CD14-positive monocyte (primary cell): ENCODE measurements around the gene RAE1. TPM values are rescaled to one million over a fixed set of nuclear protein-coding genes. Genes with fewer than 3 reads are reported as not detected.

ENCODE experiments used
- DNase-seq, 3 donors: peaks; one replicate each; pipeline ENCODE4 v3.0.0-alpha.2; 2011 to 2022
- H2AFZ ChIP-seq: 2 replicates; pipeline ENCODE4 v1.6.0; 2012; ENCODE audit warnings: mild to moderate bottlenecking, low read depth, low read length, inconsistent platforms; ENCODE audit not compliant: insufficient read depth, poor library complexity, severe bottlenecking
- H3K27ac ChIP-seq, 2 donors: 1 replicate in 1 of 2; 2 replicates in 1 of 2; pipeline ENCODE4 v1.5.1; 2012 to 2013; ENCODE audit warnings: low read length in 2 of 2, control low read depth in 1 of 2, inconsistent platforms in 1 of 2, low read depth in 1 of 2, mild to moderate bottlenecking in 1 of 2
- H3K27me3 ChIP-seq, 2 donors: one replicate each; pipeline versions ENCODE4 v1.6.0 to v1.6.1; 2011 to 2013; ENCODE audit warnings: low read length in 2 of 2; ENCODE audit not compliant: control insufficient read depth in 2 of 2, insufficient read depth in 2 of 2
- H3K36me3 ChIP-seq, 2 donors: replicated peaks in 1 of 2; 1 replicate in 1 of 2; 2 replicates in 1 of 2; pipeline versions ENCODE4 v1.5.1 to v1.6.1; 2012 to 2013; ENCODE audit warnings: low read length in 2 of 2, control low read depth in 1 of 2, inconsistent platforms in 1 of 2, mild to moderate bottlenecking in 1 of 2; ENCODE audit not compliant: insufficient read depth in 2 of 2, control insufficient read depth in 1 of 2
- H3K4me1 ChIP-seq, 2 donors: 1 replicate in 1 of 2; 2 replicates in 1 of 2; pipeline versions ENCODE4 v1.5.1 to v1.6.1; 2012 to 2013; ENCODE audit warnings: low read length in 2 of 2, control low read depth in 1 of 2, inconsistent platforms in 1 of 2, mild to moderate bottlenecking in 1 of 2, moderate library complexity in 1 of 2; ENCODE audit not compliant: insufficient read depth in 2 of 2, control insufficient read depth in 1 of 2
- H3K4me2 ChIP-seq: replicated peaks from 2 replicates; pipeline ENCODE3; 2012; ENCODE audit warnings: low read length, moderate library complexity, mild to moderate bottlenecking; ENCODE audit not compliant: poor library complexity, severe bottlenecking; ENCODE audit errors: extremely low read depth
- H3K4me3 ChIP-seq, 3 experiments: fragments of 200-600 bp in 1 of 3; sonication (generic) in 1 of 3; replicated peaks in 1 of 3; 1 replicate in 2 of 3; 2 replicates in 1 of 3; pipeline ENCODE4 v1.5.1; 2011 to 2013; ENCODE audit warnings: low read length in 3 of 3, mild to moderate bottlenecking in 3 of 3, control low read depth in 2 of 3, low read depth in 2 of 3, inconsistent platforms in 1 of 3, moderate library complexity in 1 of 3
- H3K79me2 ChIP-seq: 2 replicates; pipeline ENCODE4 v1.6.0; 2012; ENCODE audit warnings: mild to moderate bottlenecking, control low read depth, inconsistent platforms, low read length, moderate library complexity; ENCODE audit not compliant: insufficient read depth
- H3K9ac ChIP-seq: 2 replicates; pipeline ENCODE4 v1.6.0; 2017; ENCODE audit warnings: low read length, mild to moderate bottlenecking; ENCODE audit not compliant: insufficient read depth, poor library complexity, severe bottlenecking
- H3K9me3 ChIP-seq, 2 donors: replicated peaks in 1 of 2; 1 replicate in 1 of 2; 2 replicates in 1 of 2; pipeline versions ENCODE4 v1.5.1 to v1.6.1; 2012 to 2013; ENCODE audit warnings: low read length in 2 of 2, control low read depth in 1 of 2; ENCODE audit not compliant: control insufficient read depth in 1 of 2, insufficient read depth in 1 of 2
- H4K20me1 ChIP-seq: 2 replicates; pipeline ENCODE4 v1.6.0; 2012; ENCODE audit warnings: mild to moderate bottlenecking, low read length, control low read depth, moderate library complexity; ENCODE audit not compliant: insufficient read depth
- H3K27ac Mint-ChIP-seq, 7 donors: one replicate each; pipeline ENCODE4 v1.8.0; 2020; ENCODE audit warnings: mild to moderate bottlenecking in 7 of 7, mixed read lengths in 7 of 7, moderate library complexity in 6 of 7, inconsistent platforms in 2 of 7
- H3K27me3 Mint-ChIP-seq, 3 donors: one replicate each; pipeline ENCODE4 v1.8.0; 2021 to 2022; ENCODE audit warnings: low read depth in 3 of 3, mild to moderate bottlenecking in 3 of 3, mixed read lengths in 3 of 3, moderate library complexity in 3 of 3, inconsistent platforms in 1 of 3
- H3K36me3 Mint-ChIP-seq, 2 donors: one replicate each; pipeline ENCODE4 v1.8.0; 2020; ENCODE audit warnings: mixed read lengths in 2 of 2, inconsistent platforms in 1 of 2, mild to moderate bottlenecking in 1 of 2
- H3K4me1 Mint-ChIP-seq: one replicate; pipeline ENCODE4 v1.8.0; 2020; ENCODE audit warnings: mild to moderate bottlenecking, mixed read lengths
- H3K4me3 Mint-ChIP-seq, 2 donors: one replicate each; pipeline ENCODE4 v1.8.0; 2020; ENCODE audit warnings: mild to moderate bottlenecking in 2 of 2, mixed read lengths in 2 of 2, moderate library complexity in 1 of 2
- H3K9me3 Mint-ChIP-seq, 7 donors: one replicate each; pipeline ENCODE4 v1.8.0; 2020 to 2022; ENCODE audit warnings: mixed read lengths in 7 of 7, mild to moderate bottlenecking in 6 of 7, moderate library complexity in 6 of 7, inconsistent platforms in 2 of 7
- CTCF ChIP-seq: fragments of 200-600 bp; IDR thresholded peaks from one replicate; pipeline ENCODE4 v1.8.0; 2022; ENCODE audit warnings: antibody characterized with exemption, mild to moderate bottlenecking
- WGBS: methylation state at CpG from one replicate; pipeline ENCODE4 v1.1.5; 2013; ENCODE audit warnings: missing lambda C conversion rate; ENCODE audit not compliant: insufficient coverage; 5-methylcytosine and 5-hydroxymethylcytosine counted together
- intact Hi-C, 2 donors: fragments of 100-400 bp; cut with micrococcal nuclease; formaldehyde crosslinking; loops; one replicate each; pipeline versions ENCODE4 v1.15.0 to v1.15.1; 2023
- polyA plus RNA-seq, 3 donors: library from polyadenylated mRNA; depleted of rRNA in 1 of 3; unstranded in 2 of 3; stranded (reverse) in 1 of 3; fragments of 300-500 nt in 2 of 3; fragments of >200 nt in 1 of 3; fragmentation: Illumina TruSeq in 2 of 3; gene quantifications; 1 replicate in 2 of 3; 2 replicates in 1 of 3; pipeline ENCODE4 v1.2.3, GENCODE V29; 2012 to 2021

Gene RAE1
- polyA plus RNA-seq, 3 donors: 15.8 to 27.5 (median 21.7) TPM

- H3K27ac ChIP-seq: peak overlapping the region in 1 of 2 donors; percentile 14
- no peaks in the 10 kb centered on the region for H3K9me3 ChIP-seq
- WGBS: 81% methylated on average over 21 of the region's 21 CpGs
- H3K27ac Mint-ChIP-seq: peak overlapping the region in 3 of 7 donors; percentile 30 to 41 (median 32)
- peaks cover 0 to 3% (median 0%) of the 10 kb centered on the region in 7 donors for H3K9me3 Mint-ChIP-seq
- no peak overlapping the region for H3K4me3 Mint-ChIP-seq
- H3K9ac ChIP-seq: no peak overlapping the region
- H3K4me1 Mint-ChIP-seq: peaks cover 58% of the 10 kb centered on the region
- no peaks in the 10 kb centered on the region for H3K27me3 ChIP-seq
- H2AFZ ChIP-seq: no peak overlapping the region
- peaks cover 86 to 95% of the 10 kb centered on the region in 2 donors for H3K36me3 Mint-ChIP-seq
- H3K27me3 Mint-ChIP-seq: peaks cover 2 to 5% (median 3%) of the 10 kb centered on the region in 3 donors
- peaks cover 83 to 92% of the 10 kb centered on the region in 2 donors for H3K36me3 ChIP-seq
- H3K4me3 ChIP-seq: no peak overlapping the region
- no peak for DNase-seq
- peaks cover 99% of the 10 kb centered on the region for H4K20me1 ChIP-seq
- intact Hi-C loops: no loop called here
- TF ChIP-seq CTCF: no peak
- H3K4me2 ChIP-seq: no peak overlapping the region
- peaks cover 78% of the 10 kb centered on the region for H3K79me2 ChIP-seq
- H3K4me1 ChIP-seq: peaks cover 43 to 57% of the 10 kb centered on the region in 2 donors
Measured at GRCh38 chr20:57400821-57401564, 49.9 kb downstream of the RAE1 start.

- Histone ChIP-seq H3K27ac (no peak overlapping the region), H3K27me3 (no peaks in the 10 kb centered on the region), H3K79me2 (peaks cover 73% of the 10 kb centered on the region), H2AFZ (no peak overlapping the region), H3K4me1 (peaks cover 43 to 57% of the 10 kb centered on the region in 2 donors), H3K9me3 (no peaks in the 10 kb centered on the region), H3K36me3 (peaks cover 83 to 92% of the 10 kb centered on the region in 2 donors), H3K4me3 (no peak overlapping the region), H3K9ac (no peak overlapping the region), H3K4me2 (no peak overlapping the region), H4K20me1 (peaks cover 99% of the 10 kb centered on the region)
- DNase-seq: no peak
- no peak for TF ChIP-seq CTCF
- WGBS: 98% methylated on average over 7 of the region's 7 CpGs
- H3K9me3 Mint-ChIP-seq: peaks cover 0 to 3% (median 0%) of the 10 kb centered on the region in 7 donors
- intact Hi-C loops: no loop called here
- peaks cover 0 to 5% (median 4%) of the 10 kb centered on the region in 3 donors for H3K27me3 Mint-ChIP-seq
- peaks cover 84 to 95% of the 10 kb centered on the region in 2 donors for H3K36me3 Mint-ChIP-seq
- H3K4me3 Mint-ChIP-seq: no peak overlapping the region
- H3K4me1 Mint-ChIP-seq: peaks cover 54% of the 10 kb centered on the region
- peak overlapping the region in 4 of 7 donors; percentile 26 to 83 (median 36) for H3K27ac Mint-ChIP-seq
Measured at GRCh38 chr20:57401565-57401918, 50.5 kb downstream of the RAE1 start.
